H1 (cell line): ENCODE results near the gene MCC. TPM values are rescaled to one million over a fixed set of nuclear protein-coding genes. Genes with fewer than 3 reads are reported as not detected.

Source experiments
- ASH2L ChIP-seq: fragments of 200-600, 300-600 bp; sonication (generic); IDR thresholded peaks from one replicate; pipeline ENCODE4 v1.7.1; 2017; ENCODE audit warnings: low read length
- CTCF ChIP-seq, 3 experiments: IDR thresholded peaks; 1 replicate in 2 of 3; 2 replicates in 1 of 3; pipeline versions ENCODE4 v1.5.1 to v1.6.1; 2011; ENCODE audit warnings: low read length in 3 of 3, mild to moderate bottlenecking in 3 of 3, inconsistent platforms in 2 of 3, low read depth in 1 of 3, moderate library complexity in 1 of 3; ENCODE audit not compliant: insufficient read depth in 1 of 3; ENCODE audit errors: control extremely low read depth in 1 of 3
- KDM1A ChIP-seq: fragments of 200-600, 300-600 bp; sonication (generic); IDR thresholded peaks from 2 replicates; pipeline ENCODE4 v1.7.1; 2016; ENCODE audit warnings: mild to moderate bottlenecking, low read length, borderline replicate concordance
- POLR2AphosphoS5 ChIP-seq: IDR thresholded peaks from 2 replicates; pipeline ENCODE4 v1.6.1; 2011; ENCODE audit warnings: low read depth, low read length
- SIRT6 ChIP-seq: IDR thresholded peaks from one replicate; pipeline ENCODE4 v1.7.1; 2012; ENCODE audit warnings: low read length, inconsistent platforms
- SIX5 ChIP-seq: IDR thresholded peaks from 2 replicates; pipeline ENCODE4 v1.6.1; 2011; ENCODE audit warnings: mild to moderate bottlenecking, low read depth, low read length
- SRF ChIP-seq: IDR thresholded peaks from 2 replicates; pipeline ENCODE4 v1.6.1; 2011; ENCODE audit warnings: mild to moderate bottlenecking, low read depth, low read length, moderate library complexity
- polyA plus RNA-seq, 7 experiments: library from polyadenylated mRNA; depleted of rRNA in 3 of 7; stranded (reverse) in 5 of 7; unstranded in 2 of 7; fragments of >200 nt in 5 of 7; fragments of 200-250 nt in 2 of 7; gene quantifications; 1 replicate in 5 of 7; 2 replicates in 1 of 7; 4 replicates in 1 of 7; pipeline versions ENCODE4 v1.2.1 to v1.2.3, GENCODE V29; 2011 to 2013; ENCODE audit warnings: missing spikeins in 2 of 7, mixed read lengths in 2 of 7
- total RNA-seq: library from RNA; stranded (reverse); fragmentation: NEBNext Ultra II Directional; extraction: Animal tissue kit (Norgen Biotek cat#: 25700); gene quantifications from 2 replicates; pipeline ENCODE4 v1.2.1, GENCODE V29; 2021

The MCC gene
- total and polyA plus RNA-seq, 2 of the 8 experiments (the other 6 are each of a cell fraction or from before 2014, with no cell fraction given), result 2.6 to 18.3 TPM

GRCh38 chr5:113218906-113219517 is 269.2 kb downstream of the MCC start (continued):
- TF ChIP-seq CTCF (IDR thresholded peaks at IDR 0.05; ENCODE audit: control extremely low read depth in 1 of 3, insufficient read depth in 1 of 3, low read depth in 1 of 3, low read length in 3 of 3) (no peak), SRF (no peak), ASH2L (no peak), POLR2AphosphoS5 (no peak), SIRT6 (no peak), KDM1A (no peak), SIX5 (no peak)
